ENCODE data around the gene SYCP2. TPM values are rescaled to one million over a fixed set of nuclear protein-coding genes. Genes with fewer than 3 reads are reported as not detected.

The SYCP2 gene
- total RNA-seq, 1 donor from 2014 or later = 1.0 TPM

GRCh38 chr20:59940129-59940955 lies 6.9 kb upstream of the SYCP2 start, which contains the start of the genes FAM217B and PPP1R3D:
FAM217B (plus strand) TSS chr20:59940389; CDS start chr20:59943944, 3,555 bp downstream.
PPP1R3D (minus strand) TSS chr20:59940305; CDS start chr20:59939931, 374 bp downstream.
- peak; percentile 17 for TF ChIP-seq CTCF (IDR thresholded peaks at IDR 0.05; ENCODE audit: borderline replicate concordance)
- Histone ChIP-seq H3K4me1 (peaks cover 79% of the 10 kb centered on the region), H3K9me3 (replicated peaks) (no peaks in the 10 kb centered on the region), H3K27ac (replicated peaks) (peak within 1 kb of the TSS; percentile 100), H3K4me3 (peak within 1 kb of the TSS; percentile 85), H3K36me3 (peaks cover 34% of the 10 kb centered on the region), H3K27me3 (ENCODE audit: low read depth) (no peaks in the 10 kb centered on the region)
- intact Hi-C loops (cut with micrococcal nuclease) = no loop called here
- DNase-seq = peak; percentile 99

- peak overlapping the region; percentile 85 for H3K4me3 ChIP-seq
- DNase-seq = peak; percentile 52
- intact Hi-C loops (cut with micrococcal nuclease) = no loop called here
- no peaks in the 10 kb centered on the region for H3K9me3 ChIP-seq (replicated peaks)
- peaks cover 74% of the 10 kb centered on the region for H3K4me1 ChIP-seq
- no peaks in the 10 kb centered on the region for H3K27me3 ChIP-seq (ENCODE audit: low read depth)
- H3K36me3 ChIP-seq = peaks cover 28% of the 10 kb centered on the region
- H3K27ac ChIP-seq (replicated peaks) = peak overlapping the region; percentile 100
- no peak for TF ChIP-seq CTCF (IDR thresholded peaks at IDR 0.05; ENCODE audit: borderline replicate concordance)
Measured at GRCh38 chr20:59939879-59940128, 6.4 kb upstream of the SYCP2 start.

GRCh38 chr20:59939052-59939878 lies 5.8 kb upstream of the SYCP2 start:
- H3K36me3 ChIP-seq = peaks cover 23% of the 10 kb centered on the region
- peaks cover 73% of the 10 kb centered on the region for H3K4me1 ChIP-seq
- H3K9me3 ChIP-seq (replicated peaks) = no peaks in the 10 kb centered on the region
- no peak for TF ChIP-seq CTCF (IDR thresholded peaks at IDR 0.05; ENCODE audit: borderline replicate concordance)
- H3K27me3 ChIP-seq (ENCODE audit: low read depth) = no peaks in the 10 kb centered on the region
- H3K4me3 ChIP-seq = peak overlapping the region; percentile 85
- peak overlapping the region; percentile 100 for H3K27ac ChIP-seq (replicated peaks)
- DNase-seq = peak; percentile 31
- intact Hi-C loops (cut with micrococcal nuclease) = no loop called here

GRCh38 chr20:59938696-59939051 lies 5.2 kb upstream of the SYCP2 start:
- intact Hi-C loops (cut with micrococcal nuclease) = no loop called here
- Histone ChIP-seq H3K4me1 (peaks cover 77% of the 10 kb centered on the region), H3K36me3 (peaks cover 17% of the 10 kb centered on the region), H3K9me3 (replicated peaks) (no peaks in the 10 kb centered on the region), H3K27me3 (ENCODE audit: low read depth) (no peaks in the 10 kb centered on the region), H3K27ac (replicated peaks) (peak overlapping the region; percentile 100), H3K4me3 (peak overlapping the region; percentile 85)
- no peak for DNase-seq
- no peak for TF ChIP-seq CTCF (IDR thresholded peaks at IDR 0.05; ENCODE audit: borderline replicate concordance)

GRCh38 chr20:59938221-59938620 lies 4.8 kb upstream of the SYCP2 start:
- Histone ChIP-seq H3K4me1 (peaks cover 78% of the 10 kb centered on the region), H3K27me3 (ENCODE audit: low read depth) (no peaks in the 10 kb centered on the region), H3K27ac (replicated peaks) (peak overlapping the region; percentile 100), H3K9me3 (replicated peaks) (no peaks in the 10 kb centered on the region), H3K36me3 (peaks cover 13% of the 10 kb centered on the region), H3K4me3 (peak overlapping the region; percentile 85)
- DNase-seq = no peak
- TF ChIP-seq CTCF (IDR thresholded peaks at IDR 0.05; ENCODE audit: borderline replicate concordance) = no peak
- intact Hi-C loops (cut with micrococcal nuclease) = no loop called here

Data from left ventricle myocardium inferior (tissue), 1 donor.